Stimulated activated naive CD4-positive, alpha-beta T cell (primary cell): ENCODE results near the gene FLYWCH2.
"Not testable (repeated sequence)": the region's sequence is repeated elsewhere in the genome, so short reads cannot be mapped to it uniquely, and the experiment has no call there.

Experiments
- DNase-seq, 6 experiments: peaks; one replicate each; lab custom pipeline; 2025; lab: John Stamatoyannopoulos, UW

The FLYWCH2 gene

DNA sequence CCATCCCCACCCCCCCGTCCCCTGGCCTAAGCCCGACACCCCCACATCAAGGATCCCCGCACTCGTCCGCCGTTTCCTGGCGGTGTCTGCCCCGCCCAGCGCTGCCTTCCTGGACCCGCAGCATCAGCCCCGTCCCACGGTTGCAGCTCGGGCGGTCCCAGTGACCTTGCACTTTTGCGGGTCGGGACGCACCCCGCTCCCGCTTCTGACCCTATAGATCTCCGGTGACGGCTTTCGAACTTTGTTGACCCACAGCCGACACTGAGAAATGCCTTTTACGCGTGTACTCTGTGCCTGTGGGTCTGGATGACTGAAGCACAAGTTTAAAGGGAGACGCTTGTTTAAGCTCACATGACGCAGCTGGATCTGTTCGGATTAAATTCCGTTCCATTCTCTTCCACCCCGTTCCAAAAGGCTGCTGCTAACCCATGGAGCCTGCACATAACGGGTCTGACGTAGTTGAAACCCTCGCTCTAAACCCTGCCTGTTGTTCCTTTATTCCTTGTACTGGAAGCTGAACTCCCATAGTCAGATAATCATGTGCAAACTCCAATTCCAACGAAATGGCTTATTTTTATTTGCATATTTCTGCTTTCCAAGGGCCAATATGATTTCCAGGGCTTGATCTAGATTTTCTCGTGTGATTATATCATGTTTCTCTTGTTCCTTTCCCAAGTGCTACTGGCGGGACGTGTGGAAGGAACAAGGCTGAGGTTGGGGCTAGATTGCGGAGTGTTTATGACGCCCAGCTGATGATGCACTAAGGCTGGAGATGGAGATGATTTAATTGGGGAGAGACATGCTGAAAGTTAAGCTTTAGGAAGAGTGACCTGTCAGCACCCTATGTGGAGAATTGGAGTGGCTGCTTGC lies 29.6 kb downstream of the FLYWCH2 start:
- DNase-seq = peak; percentile 20 to 51 (median 31)

DNA sequence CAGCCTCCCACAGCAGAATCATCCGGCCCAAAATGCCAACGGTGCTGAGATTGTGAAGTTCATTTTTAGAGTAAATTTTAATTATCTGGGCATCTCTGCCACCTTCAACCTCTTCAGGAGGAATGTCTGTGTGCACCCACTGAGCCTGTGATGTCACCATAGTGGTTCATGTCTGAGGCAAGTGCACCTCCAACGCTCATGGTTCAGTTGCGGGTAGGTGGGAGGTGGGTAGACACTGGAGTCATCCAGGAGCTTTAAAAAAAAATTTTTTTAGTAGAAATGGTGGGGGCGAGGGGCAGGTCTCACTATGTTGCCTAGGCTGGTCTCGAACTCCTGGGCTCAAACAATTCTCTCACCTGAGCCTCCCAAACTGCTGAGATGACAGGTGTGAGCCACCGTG lies 30.6 kb downstream of the FLYWCH2 start:
- no peak for DNase-seq

DNA sequence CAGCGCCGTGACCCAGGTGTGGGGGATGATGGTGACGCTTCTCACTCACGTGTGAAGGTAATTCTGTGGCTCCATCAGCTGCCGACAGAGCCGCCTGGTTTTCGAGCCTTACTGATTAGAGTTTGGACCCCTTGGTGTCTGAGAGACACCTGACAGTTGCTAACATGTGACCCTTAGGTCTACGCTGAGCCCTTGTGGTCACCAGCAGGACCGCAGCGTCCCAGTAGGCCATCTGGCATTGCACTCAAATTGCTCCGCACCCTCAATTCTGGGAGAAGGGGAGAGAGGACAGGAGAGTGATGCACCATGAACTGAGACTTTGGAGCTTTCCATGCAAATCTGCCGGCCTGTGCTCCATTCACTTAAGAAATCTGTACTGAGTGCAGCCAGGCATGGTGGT lies 31.2 kb downstream of the FLYWCH2 start:
- no peak for DNase-seq

DNA sequence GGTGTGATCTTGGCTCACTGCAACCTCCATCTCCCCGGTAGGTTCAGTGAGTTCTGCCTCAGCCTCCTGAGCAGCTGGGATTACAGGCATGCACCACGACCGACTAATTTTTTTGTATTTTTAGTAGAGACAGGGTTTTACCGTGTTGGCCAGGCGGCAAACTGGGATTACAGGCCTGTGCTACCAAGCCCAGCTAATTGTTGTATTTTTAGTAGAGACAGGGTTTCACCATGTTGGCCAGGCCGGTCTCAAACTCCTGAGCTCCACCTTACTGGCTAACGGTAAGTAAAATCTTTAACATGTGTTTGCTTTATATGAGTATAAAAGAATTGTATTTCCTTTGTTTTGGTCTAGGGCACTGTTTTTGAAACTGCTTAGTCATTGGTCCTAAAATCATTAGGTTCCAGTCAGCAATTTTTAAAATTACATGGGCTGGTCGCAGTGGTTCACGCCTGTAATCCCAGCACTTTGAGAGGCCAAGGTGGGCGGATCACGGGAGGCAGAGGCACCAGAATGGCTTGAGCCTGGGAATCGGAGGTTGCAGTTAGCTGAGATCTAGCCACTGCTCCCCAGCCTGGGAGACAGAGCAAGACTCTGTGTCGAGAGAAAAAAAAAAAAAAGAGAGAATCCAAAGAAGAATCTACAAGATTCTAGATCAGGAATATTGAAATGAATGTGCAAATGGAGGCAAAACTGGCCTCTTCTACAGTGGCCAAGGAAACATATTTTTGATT lies 32.3 kb downstream of the FLYWCH2 start:
- DNase-seq = no peak

DNA sequence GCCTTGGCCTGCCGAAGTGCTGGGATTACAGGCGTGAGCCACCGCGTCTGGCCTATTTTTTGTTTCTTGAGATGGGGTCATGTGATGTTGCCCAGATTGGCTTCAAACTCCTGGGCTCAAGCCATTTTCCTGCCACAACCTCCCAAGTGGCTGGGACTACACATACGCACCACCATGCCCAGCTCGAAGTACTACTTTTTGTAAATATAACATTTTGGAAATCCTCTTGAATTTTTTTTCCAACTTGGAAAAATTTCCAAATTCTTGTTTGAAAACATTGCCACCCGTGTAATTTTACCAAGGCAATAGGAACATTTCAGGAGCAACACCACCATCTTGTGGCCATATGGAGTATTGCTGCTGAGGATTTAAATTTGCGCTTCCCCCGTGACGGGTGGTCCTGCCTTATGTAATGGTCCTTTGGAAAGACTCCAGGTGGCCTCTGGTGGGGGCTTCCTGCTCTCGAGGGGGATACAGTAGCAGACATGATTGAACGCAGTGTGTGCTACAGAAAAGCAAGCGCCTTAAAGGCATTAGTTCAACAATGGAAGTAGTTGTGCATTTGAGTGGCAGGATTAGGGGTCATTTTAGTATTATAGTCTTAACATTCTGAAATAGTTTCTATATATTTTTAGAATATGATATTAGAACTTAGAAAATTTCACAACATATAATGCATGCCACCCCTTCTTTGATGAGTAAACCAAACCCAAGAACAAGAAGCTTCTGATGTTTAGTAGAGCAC lies 36.7 kb downstream of the FLYWCH2 start:
- DNase-seq = peak; percentile 26 to 71 (median 51)

DNA sequence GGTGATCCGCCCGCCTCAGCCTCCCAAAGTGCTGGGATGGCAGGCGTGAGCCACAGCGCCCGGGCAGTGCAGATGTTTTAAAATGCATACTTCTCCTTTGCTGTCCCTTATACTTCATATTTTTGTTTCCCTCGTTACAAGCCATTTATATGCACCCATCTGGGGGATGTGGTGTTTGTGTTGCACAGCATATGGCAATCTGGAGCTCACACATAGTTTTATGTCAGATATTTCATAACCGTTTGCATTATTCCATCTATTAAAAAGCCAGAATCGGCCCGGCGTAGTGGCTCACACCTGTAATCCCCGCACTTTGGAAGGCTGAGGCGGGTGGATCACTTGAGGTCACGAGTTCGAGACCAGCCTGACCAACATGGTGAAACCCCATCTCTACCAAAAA lies 40.5 kb downstream of the FLYWCH2 start:
- DNase-seq = no peak

DNA sequence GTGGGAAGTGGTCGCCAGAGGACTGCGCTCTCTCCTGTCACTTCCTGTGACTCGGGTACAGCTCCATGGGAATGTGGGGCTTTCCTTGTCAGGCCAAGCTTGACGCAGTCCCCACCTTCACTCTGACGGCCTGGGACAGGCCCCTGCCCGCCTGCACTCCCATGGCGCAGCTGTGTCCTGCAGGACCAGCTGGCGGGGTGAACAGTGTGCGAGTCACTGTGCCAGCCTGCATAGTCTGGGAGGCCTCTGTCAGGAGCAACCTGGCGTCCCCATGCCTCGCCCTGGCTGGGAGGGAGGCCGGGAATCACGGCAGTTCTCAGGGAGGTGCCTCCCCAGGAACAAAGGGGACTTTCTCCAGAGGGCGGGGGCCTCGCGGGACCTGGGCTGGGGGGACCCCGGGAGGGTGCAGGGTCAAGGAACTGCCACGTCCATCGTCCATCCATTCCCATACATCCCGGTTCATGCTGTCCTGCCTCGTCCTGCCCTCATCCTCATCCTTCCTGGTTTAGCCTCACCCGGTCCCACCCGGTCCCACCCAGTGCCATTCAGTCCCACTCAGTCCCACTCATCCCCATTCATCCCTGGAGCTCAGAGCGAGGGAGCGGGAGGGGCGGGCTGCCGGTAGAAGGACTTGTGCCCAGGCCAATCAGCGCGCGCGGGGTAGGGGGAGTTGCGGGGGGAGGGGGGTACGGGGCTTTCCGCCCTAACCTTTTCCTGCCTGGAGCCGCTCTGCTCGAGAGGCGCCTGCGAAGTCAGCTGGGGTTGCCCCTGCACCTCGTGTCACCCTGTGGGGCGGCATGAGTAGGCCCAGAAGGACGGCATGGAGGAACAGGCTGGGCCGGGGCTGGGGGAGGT lies 42.1 kb downstream of the FLYWCH2 start:
- DNase-seq = no peak

DNA sequence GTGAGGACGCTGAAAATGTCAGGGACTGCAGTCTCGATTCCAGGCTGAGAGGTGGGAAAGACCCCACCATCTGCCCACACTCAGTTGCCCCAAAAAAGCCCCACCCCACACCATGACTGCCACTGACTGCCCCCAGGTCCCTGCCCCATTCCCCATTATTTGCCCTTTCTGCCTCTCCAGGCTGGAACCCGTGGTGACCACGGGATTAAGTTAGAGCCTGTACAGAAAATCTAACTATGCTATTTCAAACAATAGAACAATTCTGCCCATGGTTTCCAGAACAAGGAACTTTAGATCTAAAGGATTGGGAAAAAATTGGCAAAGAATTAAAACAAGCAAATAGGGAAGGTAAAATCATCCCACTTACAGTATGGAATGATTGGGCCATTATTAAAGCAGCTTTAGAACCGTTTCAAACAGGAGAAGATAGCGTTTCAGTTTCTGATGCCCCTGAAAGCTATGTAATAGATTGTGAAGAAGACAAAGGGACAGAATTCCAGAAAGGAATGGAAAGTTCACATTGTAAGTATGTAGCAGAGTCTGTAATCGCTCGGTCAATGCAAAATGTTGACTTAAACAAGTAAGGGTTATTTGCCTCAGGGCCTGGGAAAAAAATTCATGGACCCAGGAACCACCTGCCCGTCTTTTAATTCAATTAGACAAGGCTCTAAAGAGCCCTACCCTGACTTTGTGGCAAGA lies 43.1 kb downstream of the FLYWCH2 start:
- no peak for DNase-seq

DNA sequence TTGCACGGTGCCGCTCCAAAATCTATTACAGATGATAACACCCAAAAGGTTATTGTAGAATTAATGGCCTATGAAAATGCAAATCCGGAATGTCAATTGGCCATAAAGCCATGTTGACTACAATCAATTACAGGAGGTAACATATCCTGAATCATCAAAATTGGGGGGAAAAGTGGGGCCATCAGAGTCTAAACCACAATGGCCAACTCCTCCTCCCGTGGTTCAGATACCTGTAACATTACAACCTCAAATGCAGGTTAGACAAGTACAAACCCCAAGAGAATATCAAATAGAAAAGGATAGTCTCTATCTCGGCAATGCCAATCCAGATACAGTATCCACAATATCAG lies 43.6 kb downstream of the FLYWCH2 start:
- DNase-seq = no peak

DNA sequence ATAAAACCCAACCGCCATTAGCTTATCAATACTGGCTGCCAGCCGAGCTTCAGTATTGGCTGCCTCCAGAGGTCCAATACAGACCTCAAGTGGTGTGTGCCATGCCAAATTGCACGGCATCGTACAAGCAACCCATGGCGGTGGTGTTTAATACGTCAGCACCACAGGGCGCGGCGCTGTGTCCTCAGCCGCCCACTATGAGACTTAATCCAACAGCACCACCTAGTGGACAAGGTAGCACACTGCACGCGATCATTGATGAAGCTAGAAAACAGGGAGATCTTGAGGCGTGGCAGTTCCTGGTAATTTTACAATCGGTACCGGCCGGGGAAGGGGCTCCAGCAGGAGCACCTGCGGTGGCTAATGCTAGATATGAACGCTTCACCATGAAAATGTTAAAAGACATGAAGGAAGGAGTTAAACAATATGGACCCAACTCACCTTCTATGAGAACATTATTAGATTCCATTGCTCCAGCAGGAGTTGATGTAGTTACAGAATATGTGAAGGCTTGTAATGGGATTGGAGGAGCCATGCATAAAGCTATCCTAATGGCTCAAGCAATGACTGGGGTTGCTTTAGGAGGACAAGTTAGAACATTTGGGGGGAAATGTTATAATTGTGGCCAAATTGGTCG lies 44.1 kb downstream of the FLYWCH2 start:
- peak; percentile 69 to 90 (median 82) for DNase-seq

DNA sequence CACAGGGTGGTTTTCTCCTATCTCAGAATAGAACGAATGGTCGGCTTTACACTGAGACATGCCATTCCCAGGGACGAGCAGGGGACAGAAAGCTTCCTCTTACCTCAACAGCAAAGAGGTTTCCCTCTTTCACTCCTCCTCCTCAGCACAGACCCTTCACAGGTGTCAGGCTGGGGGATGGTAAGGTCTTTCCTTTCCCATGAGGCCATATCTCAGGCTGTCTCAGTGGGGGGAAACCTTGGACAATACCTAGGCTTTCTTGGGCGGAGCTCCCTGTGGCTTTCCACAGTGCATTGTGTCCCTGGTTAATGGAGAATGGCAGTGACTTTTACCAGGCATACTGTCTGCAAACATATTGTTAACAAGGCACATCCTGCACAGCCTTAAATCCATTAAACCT lies 45.1 kb downstream of the FLYWCH2 start:
- DNase-seq = not testable (repeated sequence)

DNA sequence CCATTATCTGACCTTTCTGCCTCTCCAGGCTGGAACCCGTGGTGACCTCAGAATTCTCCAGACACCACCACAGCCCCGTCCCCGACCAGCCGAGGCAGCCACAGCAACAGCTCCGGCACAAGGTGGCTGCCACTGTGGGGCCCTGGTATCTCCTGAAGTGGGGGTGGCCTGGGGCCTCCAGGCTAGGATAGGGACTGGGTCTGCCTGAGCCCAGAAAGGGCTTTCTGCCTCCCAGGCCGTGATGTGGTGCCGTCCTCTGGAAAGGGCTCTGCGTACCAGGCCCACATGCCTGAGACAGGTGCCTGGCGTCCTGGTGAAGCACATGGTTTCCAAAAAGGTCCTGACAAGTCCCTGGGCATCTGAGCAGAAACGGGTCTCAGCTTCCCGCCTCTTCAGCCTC lies 45.8 kb downstream of the FLYWCH2 start:
- DNase-seq = no peak

DNA sequence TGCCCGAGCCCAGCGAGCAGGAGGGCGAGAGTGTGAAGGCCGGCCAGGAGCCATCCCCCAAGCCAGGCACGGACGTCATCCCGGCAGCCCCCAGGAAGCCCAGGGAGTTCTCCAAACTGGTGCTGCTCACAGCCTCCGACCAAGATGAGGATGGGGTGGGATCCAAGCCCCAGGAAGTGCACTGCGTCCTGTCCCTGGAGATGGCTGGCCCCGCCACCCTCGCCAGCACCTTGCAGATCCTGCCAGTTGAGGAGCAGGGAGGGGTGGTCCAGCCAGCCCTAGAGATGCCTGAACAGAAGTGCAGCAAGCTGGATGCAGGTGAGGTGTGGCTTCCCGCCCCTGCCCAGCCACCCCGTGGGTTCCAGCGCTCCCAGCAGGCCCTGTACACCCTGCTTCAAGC lies 46.7 kb downstream of the FLYWCH2 start:
- DNase-seq = no peak

DNA sequence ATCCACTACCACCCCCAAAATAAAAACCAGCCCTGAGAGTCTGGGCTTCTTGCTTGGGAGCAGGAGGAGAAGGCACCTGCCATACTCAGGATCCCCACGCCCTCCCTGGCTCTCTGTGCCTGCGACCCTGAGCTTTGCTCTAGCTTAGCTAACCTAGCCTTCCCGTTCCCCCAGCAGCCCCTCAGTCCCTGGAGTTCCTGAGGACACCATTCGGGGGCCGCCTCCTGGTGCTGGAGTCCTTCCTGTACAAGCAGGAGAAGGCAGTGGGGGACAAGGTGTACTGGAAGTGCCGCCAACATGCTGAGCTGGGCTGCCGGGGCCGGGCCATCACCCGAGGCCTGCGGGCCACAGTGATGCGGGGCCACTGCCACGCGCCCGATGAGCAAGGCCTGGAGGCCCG lies 47.2 kb downstream of the FLYWCH2 start:
- no peak for DNase-seq

DNA sequence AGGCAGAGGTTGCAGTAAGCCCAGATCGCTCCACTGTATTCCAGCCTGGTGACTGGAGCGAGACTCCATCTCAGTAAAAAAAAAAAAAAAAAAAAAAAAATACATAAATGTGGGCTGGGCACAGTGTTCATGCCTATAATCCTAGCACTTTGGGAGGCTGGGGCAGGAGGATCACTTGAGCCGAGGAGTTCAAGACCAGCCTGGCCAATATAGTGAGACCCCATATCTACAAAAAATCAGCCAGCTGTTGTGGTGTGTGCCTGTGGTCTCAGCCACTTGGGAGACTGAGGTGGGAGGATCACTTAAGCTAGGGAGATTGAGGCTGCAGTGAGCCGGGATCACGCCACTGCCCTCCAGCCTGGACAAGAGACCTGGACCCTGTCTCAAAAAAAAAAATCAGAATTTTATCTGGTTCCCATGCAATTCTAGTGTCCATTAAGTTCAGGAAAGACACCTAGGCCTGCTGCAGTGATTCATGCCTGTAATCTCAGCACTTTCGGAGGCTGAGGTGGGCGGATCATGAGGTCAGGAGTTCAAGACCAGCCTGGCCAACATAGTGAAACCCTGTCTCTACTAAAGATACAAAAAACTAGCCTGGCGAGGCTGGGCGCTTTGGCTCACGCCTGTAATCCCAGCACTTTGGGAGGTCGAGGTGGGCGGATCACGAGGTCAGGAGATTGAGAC lies 48.4 kb downstream of the FLYWCH2 start:
- DNase-seq = not testable (repeated sequence)

DNA sequence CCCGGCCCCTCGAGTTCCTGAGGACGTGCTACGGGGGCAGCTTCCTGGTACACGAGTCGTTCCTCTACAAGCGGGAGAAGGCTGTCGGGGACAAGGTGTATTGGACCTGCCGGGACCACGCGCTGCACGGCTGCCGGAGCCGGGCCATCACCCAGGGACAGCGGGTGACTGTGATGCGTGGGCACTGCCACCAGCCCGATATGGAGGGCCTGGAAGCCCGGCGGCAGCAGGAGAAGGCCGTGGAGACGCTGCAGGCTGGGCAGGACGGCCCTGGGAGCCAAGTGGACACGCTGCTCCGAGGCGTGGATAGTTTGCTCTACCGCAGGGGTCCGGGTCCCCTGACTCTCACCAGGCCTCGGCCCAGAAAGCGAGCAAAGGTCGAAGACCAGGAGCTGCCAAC lies 50.1 kb downstream of the FLYWCH2 start:
- no peak for DNase-seq

DNA sequence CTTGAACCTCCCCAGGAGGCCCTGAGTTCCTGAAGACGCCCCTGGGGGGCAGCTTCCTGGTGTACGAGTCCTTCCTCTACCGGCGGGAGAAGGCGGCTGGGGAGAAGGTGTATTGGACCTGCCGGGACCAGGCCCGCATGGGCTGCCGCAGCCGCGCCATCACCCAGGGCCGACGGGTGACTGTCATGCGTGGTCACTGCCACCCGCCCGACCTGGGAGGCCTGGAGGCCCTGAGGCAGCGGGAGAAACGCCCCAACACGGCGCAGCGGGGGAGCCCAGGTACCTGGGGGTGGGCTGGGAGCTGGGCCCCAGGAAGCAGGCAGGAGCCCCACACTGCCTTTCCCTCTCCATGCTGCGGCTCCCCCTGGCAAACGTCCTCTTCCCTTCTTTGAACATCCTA lies 50.7 kb downstream of the FLYWCH2 start:
- DNase-seq = no peak

DNA sequence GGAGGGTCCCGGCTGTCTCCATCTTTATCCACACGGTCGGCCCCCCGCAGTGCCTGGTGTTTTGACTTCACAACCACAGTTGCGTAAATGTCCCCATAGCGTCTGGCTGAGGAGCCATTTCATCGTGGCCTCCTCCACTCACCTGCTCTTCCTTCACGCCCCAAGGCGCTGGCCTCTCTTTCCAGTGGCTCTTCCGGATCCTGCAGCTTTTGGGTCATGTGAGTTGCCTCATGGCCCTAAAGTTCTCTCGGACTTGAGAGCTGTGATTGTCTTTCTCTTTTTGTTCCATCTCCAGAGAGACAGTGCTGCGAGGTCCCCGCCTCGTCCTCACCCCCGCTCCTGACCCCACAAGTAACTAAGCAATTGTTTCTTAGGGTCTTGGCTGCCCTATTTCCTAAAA lies 51.4 kb downstream of the FLYWCH2 start:
- DNase-seq = no peak

DNA sequence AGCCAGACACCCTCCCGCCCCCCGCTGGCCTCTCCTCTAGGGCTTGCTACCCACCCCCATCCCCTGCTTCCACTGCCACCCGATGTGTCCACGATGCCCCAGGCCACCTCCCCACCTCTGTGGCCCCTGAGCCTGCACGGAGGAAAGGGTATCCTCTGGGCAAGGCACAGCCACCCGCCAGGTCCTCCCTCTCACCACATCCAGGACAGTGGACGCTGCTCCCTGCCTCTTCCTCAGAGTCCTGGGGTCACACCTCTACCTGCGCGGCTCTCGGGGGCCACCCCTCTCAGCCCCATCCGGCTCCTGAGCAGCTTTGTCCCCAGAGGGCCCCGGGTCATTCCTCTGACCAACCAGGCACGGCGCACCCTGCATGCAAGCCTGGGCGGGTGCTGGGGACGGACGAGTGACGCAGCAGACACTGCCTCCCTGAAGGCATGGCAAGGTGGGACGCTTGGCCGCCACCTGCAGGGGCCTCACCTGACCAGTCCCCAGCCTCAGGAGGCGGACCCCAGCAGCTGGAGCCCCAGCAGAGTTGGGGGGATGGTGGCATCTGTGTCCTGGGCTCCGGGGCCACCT lies 53.5 kb downstream of the FLYWCH2 start:
- no peak for DNase-seq

DNA sequence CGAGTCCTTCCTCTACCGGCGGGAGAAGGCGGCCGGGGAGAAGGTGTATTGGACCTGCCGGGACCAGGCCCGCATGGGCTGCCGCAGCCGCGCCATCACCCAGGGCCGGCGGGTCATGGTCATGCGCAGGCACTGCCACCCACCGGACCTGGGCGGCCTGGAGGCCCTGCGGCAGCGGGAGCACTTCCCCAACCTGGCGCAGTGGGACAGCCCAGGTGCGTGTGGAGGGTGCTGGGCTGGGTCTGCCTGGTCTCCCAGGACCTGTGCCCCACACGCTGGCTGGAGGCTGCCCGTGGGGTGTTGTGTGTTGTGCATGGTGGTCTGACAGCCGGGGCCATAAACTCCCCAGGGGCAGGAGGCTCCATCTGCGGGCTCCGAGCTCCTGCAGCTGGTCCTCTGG lies 54.2 kb downstream of the FLYWCH2 start:
- DNase-seq = no peak
